Thyroid gland (tissue), 4 donors: Measurements from ENCODE around the gene EXPH5.

Experiments used
- CTCF ChIP-seq, 6 experiments: fragments of 200-600 bp in 3 of 6; fragments of 450-650 bp in 3 of 6; sonication (generic) in 3 of 6; IDR thresholded peaks; one replicate each; pipeline ENCODE4 v1.5.1; 2016 to 2019; ENCODE audit warnings: antibody characterized with exemption in 6 of 6, mild to moderate bottlenecking in 2 of 6, inconsistent platforms in 1 of 6, moderate library complexity in 1 of 6
- POLR2A ChIP-seq, 2 donors: fragments of 450-650 bp; IDR thresholded peaks; one replicate each; pipeline ENCODE4 v1.6.1; 2017; ENCODE audit warnings: antibody characterized with exemption in 2 of 2, mild to moderate bottlenecking in 2 of 2, moderate library complexity in 1 of 2

- TF ChIP-seq CTCF (IDR thresholded peaks at IDR 0.05) (no peak), POLR2A (IDR thresholded peaks at IDR 0.05) (no peak)
Measured at GRCh38 chr11:108536783-108537182, 56.8 kb downstream of the EXPH5 start.
